IMR-90 (cell line): ENCODE measurements around the gene TBCE. TPM values are rescaled to one million over a fixed set of nuclear protein-coding genes. Genes with fewer than 3 reads are reported as not detected.

Experiments
- ATAC-seq: fragments of 200-7000 bp; cut with Tn5 transposase; 2 replicates; pipeline ENCODE4 v1.9.1; 2020; ENCODE audit warnings: low read depth, mild to moderate bottlenecking, moderate library complexity
- BruUV-seq: library from RNA; stranded (reverse); fragments of 400-500 nt; replicated peaks from 2 replicates; lab custom pipeline; 2021; lab: Mats Ljungman, UMichigan
- CTCF ChIA-PET: fragments of 300-600 bp; formaldehyde crosslinking; extraction: SDS; loops from one replicate; lab custom pipeline; 2021; ENCODE audit warnings: antibody characterized with exemption; lab: Yijun Ruan, JAX
- POLR2A ChIA-PET: fragments of 300-600 bp; sonication (Branson Sonifier 250); formaldehyde crosslinking; loops from one replicate; lab custom pipeline; 2022; ENCODE audit warnings: antibody characterized with exemption; ENCODE audit not compliant: unreplicated experiment; lab: Charles Lee
- DNase-seq: peaks from one replicate; pipeline ENCODE4 v3.0.0; 2013
- H2AFZ ChIP-seq: replicated peaks from 2 replicates; pipeline ENCODE3; 2013; ENCODE audit warnings: low read length, mild to moderate bottlenecking; ENCODE audit not compliant: poor library complexity
- H2AK5ac ChIP-seq: 2 replicates; pipeline ENCODE4 v1.6.1; 2013; ENCODE audit warnings: low read depth, low read length, inconsistent platforms
- H2AK9ac ChIP-seq: replicated peaks from 2 replicates; pipeline ENCODE3; 2013; ENCODE audit warnings: mild to moderate bottlenecking, low read depth, low read length, moderate library complexity; ENCODE audit not compliant: poor library complexity
- H2BK120ac ChIP-seq: 2 replicates; pipeline ENCODE4 v1.6.1; 2013; ENCODE audit warnings: low read depth, low read length, inconsistent platforms
- H2BK15ac ChIP-seq: 3 replicates; pipeline ENCODE4 v1.6.1; 2013; ENCODE audit warnings: low read depth, low read length, inconsistent platforms
- H2BK20ac ChIP-seq: 2 replicates; pipeline ENCODE4 v1.6.1; 2013; ENCODE audit warnings: low read depth, mild to moderate bottlenecking, inconsistent platforms, low read length, moderate library complexity
- H2BK5ac ChIP-seq: 2 replicates; pipeline ENCODE4 v1.6.1; 2013; ENCODE audit warnings: mild to moderate bottlenecking, low read depth, low read length, inconsistent platforms; ENCODE audit not compliant: poor library complexity, severe bottlenecking
- H3K14ac ChIP-seq: replicated peaks from 2 replicates; pipeline ENCODE4 v1.6.1; 2013; ENCODE audit warnings: low read depth, low read length, inconsistent platforms
- H3K18ac ChIP-seq: 2 replicates; pipeline ENCODE4 v1.6.1; 2013; ENCODE audit warnings: low read depth, low read length, control low read depth
- H3K23ac ChIP-seq: 2 replicates; pipeline ENCODE4 v1.6.1; 2013; ENCODE audit warnings: low read depth, low read length, inconsistent platforms
- H3K27ac ChIP-seq: 2 replicates; pipeline ENCODE4 v1.5.1; 2013; ENCODE audit warnings: mild to moderate bottlenecking, control low read depth, low read length; ENCODE audit not compliant: insufficient read depth
- H3K27me3 ChIP-seq: 2 replicates; pipeline ENCODE4 v1.6.1; 2013; ENCODE audit warnings: low read length; ENCODE audit not compliant: control insufficient read depth, insufficient read depth
- H3K36me3 ChIP-seq: 2 replicates; pipeline ENCODE4 v1.6.1; 2013; ENCODE audit warnings: low read length, mixed read lengths; ENCODE audit not compliant: control insufficient read depth, insufficient read depth
- H3K4ac ChIP-seq: 2 replicates; pipeline ENCODE4 v1.6.1; 2013; ENCODE audit warnings: low read depth, low read length, inconsistent platforms
- H3K4me1 ChIP-seq: 2 replicates; pipeline ENCODE4 v1.6.1; 2013; ENCODE audit warnings: low read length, mixed read lengths; ENCODE audit not compliant: control insufficient read depth, insufficient read depth
- H3K4me2 ChIP-seq: 2 replicates; pipeline ENCODE4 v1.6.1; 2013; ENCODE audit warnings: low read depth, mild to moderate bottlenecking, control low read depth, low read length, moderate library complexity
- H3K4me3 ChIP-seq: 2 replicates; pipeline ENCODE4 v1.5.1; 2013; ENCODE audit warnings: low read depth, mild to moderate bottlenecking, control low read depth, low read length, moderate library complexity; ENCODE audit not compliant: insufficient read depth
- H3K56ac ChIP-seq: 2 replicates; pipeline ENCODE4 v1.6.1; 2013; ENCODE audit warnings: low read length, inconsistent platforms; ENCODE audit not compliant: insufficient read depth; ENCODE audit errors: extremely low read depth
- H3K79me1 ChIP-seq, 2 experiments: 2 replicates each; pipeline ENCODE4 v1.6.1; 2013; ENCODE audit warnings: low read length in 2 of 2, inconsistent platforms in 1 of 2, low read depth in 1 of 2
- H3K9ac ChIP-seq: 2 replicates; pipeline ENCODE4 v1.6.1; 2013; ENCODE audit warnings: low read depth, low read length, control low read depth
- H3K9me1 ChIP-seq: 2 replicates; pipeline ENCODE4 v1.6.1; 2013; ENCODE audit warnings: low read length, inconsistent platforms; ENCODE audit not compliant: insufficient read depth
- H3K9me3 ChIP-seq: 2 replicates; pipeline ENCODE4 v1.6.1; 2013; ENCODE audit warnings: low read length; ENCODE audit not compliant: control insufficient read depth, insufficient read depth
- H4K20me1 ChIP-seq: 2 replicates; pipeline ENCODE4 v1.6.1; 2013; ENCODE audit warnings: low read length, inconsistent platforms; ENCODE audit not compliant: insufficient read depth
- H4K5ac ChIP-seq: 2 replicates; pipeline ENCODE4 v1.6.1; 2013; ENCODE audit warnings: mild to moderate bottlenecking, low read depth, low read length, control low read depth
- H4K8ac ChIP-seq, 2 experiments: 2 replicates each; pipeline ENCODE4 v1.6.1; 2013; ENCODE audit warnings: low read depth in 2 of 2, low read length in 2 of 2, control low read depth in 1 of 2, inconsistent platforms in 1 of 2
- H4K91ac ChIP-seq: 2 replicates; pipeline ENCODE4 v1.6.1; 2013; ENCODE audit warnings: low read depth, low read length, inconsistent platforms; ENCODE audit not compliant: insufficient read depth
- CHD1 ChIP-seq: IDR thresholded peaks from 2 replicates; pipeline ENCODE4 v1.6.1; 2012; ENCODE audit warnings: low read depth, low read length, improper control_type of control experiment
- MXI1 ChIP-seq: IDR thresholded peaks from 2 replicates; pipeline ENCODE4 v1.6.1; 2012; ENCODE audit warnings: low read depth, mild to moderate bottlenecking, low read length, moderate library complexity, borderline replicate concordance
- POLR2A ChIP-seq: IDR thresholded peaks from 2 replicates; pipeline ENCODE4 v1.6.1; 2012; ENCODE audit warnings: mild to moderate bottlenecking, low read depth, low read length
- RAD21 ChIP-seq: IDR thresholded peaks from 2 replicates; pipeline ENCODE4 v1.6.1; 2012; ENCODE audit warnings: low read length, improper control_type of control experiment
- SMC3 ChIP-seq: fragments of 150-350 bp; IDR thresholded peaks from 2 replicates; pipeline ENCODE4 v1.6.1; 2016; ENCODE audit warnings: low read depth, mild to moderate bottlenecking, antibody characterized with exemption, low read length, moderate library complexity
- WGBS, 2 experiments: methylation state at CpG; one replicate each; pipeline versions ENCODE4 v1.1.5 to v1.1.7; 2013; ENCODE audit warnings: missing lambda C conversion rate in 2 of 2; ENCODE audit not compliant: insufficient read length in 1 of 2; ENCODE audit errors: extremely low coverage in 2 of 2; 5-methylcytosine and 5-hydroxymethylcytosine counted together
- dilution Hi-C: fragments of 300-500 bp; cut with HindIII; formaldehyde crosslinking; loops from one replicate; pipeline ENCODE4 v1.14.3; 2018; ENCODE audit warnings: low sequenced_read_pairs; ENCODE audit not compliant: unreplicated experiment
- in situ Hi-C: fragments of 300-500 bp; cut with MboI; formaldehyde crosslinking; loops from 3 replicates; pipeline ENCODE4 v1.14.3; 2019; ENCODE audit warnings: low sequenced_read_pairs, inconsistent platforms, mixed read lengths
- intact Hi-C: fragments of 100-400 bp; cut with micrococcal nuclease; formaldehyde crosslinking; loops from 2 replicates; pipeline ENCODE4 v1.10.0; 2022
- polyA plus RNA-seq, 3 experiments: library from polyadenylated mRNA; depleted of rRNA; stranded (reverse); fragments of >200 nt; gene quantifications; 2 replicates each; pipeline ENCODE4 v1.2.3, GENCODE V29; 2012; ENCODE audit warnings: low replicate concordance in 1 of 3
- total RNA-seq: library from RNA; depleted of rRNA; stranded (reverse); fragments of >200 nt; gene quantifications from 2 replicates; pipeline ENCODE4 v1.2.3, GENCODE V29; 2012
- TF ChIP-seq, protein P1 (sequence below): conservative IDR thresholded peaks from 2 replicates; pipeline ENCODE4 v1.5.1; 2012; ENCODE audit warnings: mild to moderate bottlenecking, low read depth, low read length, improper control_type of control experiment

Gene TBCE
- total and polyA plus RNA-seq, 2 of the 4 experiments (the other 2 are of a cell fraction): 25.3 to 26.7 TPM

DNA sequence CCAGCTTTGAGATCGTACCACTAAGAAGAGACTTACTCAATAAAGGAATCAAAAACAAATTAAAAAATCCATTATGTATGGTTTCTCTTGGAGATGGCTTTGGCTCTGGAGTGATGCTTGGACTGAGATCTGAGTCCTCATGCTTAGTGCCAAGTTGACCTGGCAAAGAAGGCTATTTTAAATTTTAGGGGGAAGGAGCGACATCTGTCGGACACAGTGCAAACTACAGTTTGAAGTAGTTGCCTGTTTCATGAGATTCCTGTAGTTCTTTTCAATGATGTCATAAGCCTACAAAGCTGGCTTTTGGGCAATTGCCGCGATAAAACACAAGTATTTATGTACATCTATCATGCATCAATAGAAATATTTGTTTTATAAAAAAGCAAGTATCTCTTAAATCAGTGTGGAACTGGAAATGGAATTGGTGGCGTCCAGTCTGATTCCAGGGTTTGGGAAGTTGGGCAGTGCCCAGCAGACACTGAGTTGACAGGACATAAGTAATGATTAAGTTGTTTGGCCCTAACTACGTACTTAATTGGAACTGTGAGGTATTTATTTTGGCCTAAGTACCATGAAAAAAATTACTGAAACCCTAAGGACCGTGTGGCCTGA lies 50.0 kb downstream of the TBCE start:
- Histone ChIP-seq H3K4ac (no peak overlapping the region), H3K79me1 (peaks cover 7 to 40% of the 10 kb centered on the region in 2 experiments; a peak in 3 of 4 replicates), H4K20me1 (no peaks in the 10 kb centered on the region; the same call in 1 of the 2 replicates), H2AK5ac (no peak overlapping the region), H3K27me3 (no peaks in the 10 kb centered on the region), H2BK20ac (no peak overlapping the region), H2BK120ac (no peak overlapping the region), H3K14ac (no peak overlapping the region), H2AK9ac (no peak overlapping the region), H2BK15ac (no peak overlapping the region), H3K56ac (no peak overlapping the region), H3K9me1 (0 out of 2 replicates have a peak, but pooled peaks cover 2% of the 10 kb centered on the region), H3K9me3 (no peaks in the 10 kb centered on the region), H3K4me2 (0 out of 2 replicates have a peak overlapping the region, but pooled peaks have one; percentile 7), H3K27ac (no peak overlapping the region), H3K4me1 (0 out of 2 replicates have a peak, but pooled peaks cover 2% of the 10 kb centered on the region), H3K18ac (no peak overlapping the region), H4K91ac (no peak overlapping the region), H3K36me3 (peaks cover 3% of the 10 kb centered on the region; the same call in 1 of the 2 replicates), H2AFZ (no peak overlapping the region), H4K8ac (no peak overlapping the region), H2BK5ac (no peak overlapping the region), H4K5ac (no peak overlapping the region), H3K23ac (no peak overlapping the region), H3K9ac (no peak overlapping the region), H3K4me3 (no peak overlapping the region)
- DNase-seq (peak; percentile 86), ATAC-seq (peak; percentile 87)
- CTCF ChIA-PET: interaction anchor here (0.6 to 2.4 kb wide), 17 partner anchors 9 to 930 kb away, joined by 3 to 8 read pairs (median 4); partner anchors contain the start of genes ARID4B, GGPS1 and RBM34
- dilution Hi-C loops (no loop called here), in situ Hi-C loops (loop anchor here (5.0 to 10.0 kb wide), 2 partner anchors 165 to 312 kb away; no protein-coding TSS in a partner anchor), intact Hi-C loops (loop anchor here (1.0 to 5.0 kb wide), 4 partner anchors 164 to 313 kb away; partner anchors contain the start of gene RBM34)
- BruUV-seq: no TSS peak
- POLR2A ChIA-PET: no interaction called here
- WGBS, 2 experiments: 0% methylated on average over 1 of the region's 8 CpGs; no CpG with 5 or more reads in 1 of the 2 experiments
- TF ChIP-seq, protein P1, sequence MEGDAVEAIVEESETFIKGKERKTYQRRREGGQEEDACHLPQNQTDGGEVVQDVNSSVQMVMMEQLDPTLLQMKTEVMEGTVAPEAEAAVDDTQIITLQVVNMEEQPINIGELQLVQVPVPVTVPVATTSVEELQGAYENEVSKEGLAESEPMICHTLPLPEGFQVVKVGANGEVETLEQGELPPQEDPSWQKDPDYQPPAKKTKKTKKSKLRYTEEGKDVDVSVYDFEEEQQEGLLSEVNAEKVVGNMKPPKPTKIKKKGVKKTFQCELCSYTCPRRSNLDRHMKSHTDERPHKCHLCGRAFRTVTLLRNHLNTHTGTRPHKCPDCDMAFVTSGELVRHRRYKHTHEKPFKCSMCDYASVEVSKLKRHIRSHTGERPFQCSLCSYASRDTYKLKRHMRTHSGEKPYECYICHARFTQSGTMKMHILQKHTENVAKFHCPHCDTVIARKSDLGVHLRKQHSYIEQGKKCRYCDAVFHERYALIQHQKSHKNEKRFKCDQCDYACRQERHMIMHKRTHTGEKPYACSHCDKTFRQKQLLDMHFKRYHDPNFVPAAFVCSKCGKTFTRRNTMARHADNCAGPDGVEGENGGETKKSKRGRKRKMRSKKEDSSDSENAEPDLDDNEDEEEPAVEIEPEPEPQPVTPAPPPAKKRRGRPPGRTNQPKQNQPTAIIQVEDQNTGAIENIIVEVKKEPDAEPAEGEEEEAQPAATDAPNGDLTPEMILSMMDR: peak; percentile 87
- peak; percentile 83 for TF ChIP-seq RAD21
- 0 out of 2 replicates have a peak, but pooled peaks have one; percentile 31 for TF ChIP-seq POLR2A
- no peak for TF ChIP-seq CHD1
- peak; percentile 83 for TF ChIP-seq SMC3
- TF ChIP-seq MXI1: 0 out of 2 replicates have a peak, but pooled peaks have one; percentile 21
